ENCODE measurements around the gene MRPS18A.

Gene MRPS18A

DNA sequence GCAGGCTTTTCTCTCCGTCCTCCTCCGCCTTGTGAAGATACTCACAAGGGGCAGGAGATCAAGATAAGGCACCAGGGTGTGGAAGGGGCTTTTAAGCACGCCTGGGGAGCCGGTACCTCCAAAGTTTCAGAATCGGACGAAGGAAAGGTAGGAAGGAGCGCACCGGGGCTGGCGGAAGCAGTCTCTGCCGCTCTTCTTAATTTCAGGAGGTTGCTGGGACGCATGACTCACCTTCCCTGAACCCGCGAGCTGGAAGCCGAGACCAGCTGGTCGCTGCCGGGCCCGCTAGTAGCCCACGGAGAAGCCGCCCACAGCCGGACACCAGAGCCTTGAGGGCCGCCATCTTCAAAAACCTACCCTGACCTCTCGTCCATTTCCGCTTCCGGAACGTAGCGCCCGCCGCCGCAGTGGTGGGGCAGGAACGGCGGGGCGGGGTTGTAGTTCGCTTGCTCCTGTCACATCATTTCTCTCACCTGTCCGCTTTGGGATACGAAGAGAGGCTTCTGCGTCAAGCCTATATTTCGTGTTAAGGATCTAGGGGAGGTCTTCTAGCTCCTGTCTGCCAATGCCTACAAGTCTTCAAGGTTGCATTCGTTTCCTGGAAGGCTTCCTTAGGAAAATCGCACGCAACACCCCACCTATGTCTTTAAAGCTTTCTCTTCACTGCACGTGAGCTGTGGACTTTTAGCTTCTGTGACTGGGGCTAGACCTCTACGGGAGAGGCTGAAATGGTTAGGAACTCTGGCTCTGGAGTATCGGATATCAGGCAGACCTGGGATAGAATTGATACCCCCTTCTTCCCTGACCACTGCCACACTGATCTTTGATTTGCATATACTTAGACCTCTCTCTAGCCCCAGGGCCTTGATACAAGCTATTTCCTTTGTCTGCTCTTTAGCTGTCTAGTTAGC is at the start of gene MRPS18A:
TSS of gene MRPS18A (minus strand) at position 355 of the 911 bp plus-strand sequence. CDS start at position 343, 12 bp downstream.
- DNase-seq, result peak; percentile 79

- DNase-seq, result no peak
These were observed 49.3 kb upstream of the MRPS18A start for GRCh38 chr6:43736844-43737243.

GRCh38 chr6:43736211-43736786 is 48.7 kb upstream of the MRPS18A start:
- no peak for DNase-seq

- no peak for DNase-seq
These were observed 48.1 kb upstream of the MRPS18A start for GRCh38 chr6:43735642-43736199.

GRCh38 chr6:43734294-43734665 is 46.7 kb upstream of the MRPS18A start:
- no peak for DNase-seq

DNA sequence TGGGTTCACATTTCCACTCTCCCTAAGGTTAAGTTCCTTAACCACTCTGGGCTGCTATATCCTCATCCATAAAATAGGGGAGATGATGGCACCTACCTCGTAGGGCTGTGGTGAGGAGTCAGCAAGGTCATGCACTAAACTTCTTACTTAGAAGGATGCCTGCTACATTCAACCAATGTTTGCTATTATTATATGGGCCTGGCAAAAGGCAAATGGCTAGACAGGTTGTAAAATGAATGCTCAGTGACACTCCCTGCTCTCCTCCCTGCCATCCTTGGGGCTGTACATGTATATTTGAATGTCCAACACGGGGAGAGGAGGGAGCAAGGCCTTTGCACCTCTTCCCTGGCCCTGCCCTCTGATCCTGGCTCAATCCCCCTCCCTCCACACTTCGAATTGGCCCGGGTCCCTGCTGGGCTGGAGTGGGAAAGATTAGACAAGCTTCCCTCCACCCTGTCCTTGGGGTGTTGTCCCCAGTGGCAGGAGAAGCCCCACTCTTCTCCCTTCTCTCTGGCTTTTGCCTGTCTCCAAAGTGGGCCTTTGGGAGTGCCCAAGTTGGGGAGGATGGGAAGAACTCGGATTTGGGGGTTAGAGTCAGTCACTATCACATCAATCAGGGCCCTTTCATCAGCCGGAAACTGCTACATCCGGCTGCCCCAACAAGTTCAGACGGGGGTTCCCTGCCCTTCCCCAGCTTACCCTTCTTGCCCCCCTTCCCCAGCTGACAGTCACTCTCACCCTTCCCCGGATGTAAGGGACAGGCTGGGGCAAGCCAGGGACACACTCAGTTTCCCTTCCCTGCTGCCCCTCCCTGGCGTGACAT is 46.1 kb upstream of the MRPS18A start:
- peak; percentile 56 for DNase-seq

- DNase-seq, result no peak
These were observed 43.0 kb upstream of the MRPS18A start for GRCh38 chr6:43730634-43731033.

DNA sequence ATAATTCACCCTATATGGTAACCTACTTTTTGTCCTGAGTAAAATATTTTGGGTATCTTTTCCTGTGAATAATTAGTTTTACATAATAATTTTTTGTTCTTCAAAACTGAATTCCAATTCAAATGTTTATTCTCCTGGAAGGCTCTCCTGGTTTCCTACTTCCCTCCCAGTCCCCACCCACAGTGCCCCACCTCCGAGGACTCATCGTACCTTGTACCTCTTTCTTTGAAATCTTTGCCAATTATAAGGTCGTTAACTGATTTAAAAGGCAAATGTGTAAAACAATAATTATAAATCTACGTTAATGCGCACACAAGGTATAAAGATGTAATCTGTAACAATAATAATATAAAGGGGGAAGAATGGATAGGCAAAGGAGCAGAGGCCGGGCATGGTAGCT is 41.9 kb upstream of the MRPS18A start:
- no peak for DNase-seq

DNA sequence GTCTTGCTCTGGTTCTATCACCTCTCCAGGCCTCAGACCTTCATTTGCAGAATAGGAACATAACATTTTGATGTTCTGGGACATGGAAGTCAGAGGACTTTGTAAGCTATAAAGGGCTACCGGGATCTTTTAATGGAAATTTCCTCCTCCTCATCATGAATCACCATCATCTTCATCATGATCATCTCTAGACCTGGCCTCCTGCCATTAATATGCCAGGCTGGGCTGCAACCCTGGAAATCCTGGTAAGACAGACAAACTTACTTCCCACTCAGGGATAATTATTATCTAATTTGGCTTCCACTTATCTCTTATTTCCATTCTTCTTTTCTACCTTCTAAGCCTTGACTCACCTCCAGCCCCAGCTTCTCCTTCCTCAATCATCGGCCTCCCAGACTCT is 41.0 kb upstream of the MRPS18A start:
- no peak for DNase-seq

DNA sequence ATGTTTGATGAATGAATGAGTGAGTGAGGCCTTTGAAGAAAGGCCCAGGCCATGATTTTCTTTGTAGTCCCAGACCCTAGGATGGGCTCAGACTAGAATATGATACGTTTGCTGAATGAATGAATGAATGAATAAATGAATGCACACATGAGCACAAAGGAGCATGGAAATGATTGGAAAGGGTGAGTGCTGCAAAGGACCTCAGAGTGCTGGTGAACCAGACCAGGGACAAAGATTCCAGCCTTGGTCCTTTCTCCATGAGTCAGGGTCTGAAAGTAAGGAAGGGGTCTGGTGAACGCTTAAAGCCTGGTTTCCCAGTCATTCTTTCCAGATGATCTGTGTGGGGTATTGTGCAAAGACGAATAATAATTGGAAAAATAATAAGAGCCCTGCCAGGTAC is 40.0 kb upstream of the MRPS18A start:
- DNase-seq, result no peak

GRCh38 chr6:43725643-43726580 is 38.3 kb upstream of the MRPS18A start:
- DNase-seq, result no peak

DNA sequence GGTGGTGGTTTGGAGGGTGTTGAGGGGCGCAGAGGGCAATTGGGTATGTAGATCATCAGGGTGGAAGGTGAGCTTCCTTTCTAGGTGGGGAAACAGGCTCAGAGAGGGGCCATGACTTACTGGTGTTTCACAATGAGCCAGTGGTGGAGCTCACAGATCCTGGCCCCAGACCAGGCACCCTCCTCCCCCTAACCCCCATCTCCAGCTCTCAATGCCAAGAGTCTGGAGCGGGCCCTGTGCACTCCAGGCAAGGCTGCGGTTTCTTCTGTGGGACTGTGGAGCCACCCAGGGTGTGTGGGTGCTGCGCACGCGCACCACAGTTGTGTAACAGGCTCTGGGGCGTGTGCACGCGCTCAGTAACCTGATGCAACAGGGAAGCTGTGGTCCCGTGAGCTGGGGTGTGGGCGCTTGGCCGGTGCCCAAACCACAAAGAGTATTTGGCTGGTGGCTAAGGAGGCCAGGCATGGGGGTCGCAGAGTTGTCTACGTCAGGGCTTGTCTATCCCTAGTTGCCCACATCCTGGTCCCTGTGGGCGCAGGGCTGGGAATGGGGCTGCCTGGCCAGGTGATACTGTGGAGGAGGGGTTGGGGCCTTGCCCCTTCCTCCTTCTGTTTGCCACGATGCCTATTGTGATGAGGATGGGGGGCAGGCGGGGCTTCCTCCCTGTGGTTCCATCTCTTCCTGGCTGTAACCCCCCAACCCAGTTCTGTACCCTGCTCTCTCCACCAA is 37.5 kb upstream of the MRPS18A start:
- peak; percentile 71 for DNase-seq

DNA sequence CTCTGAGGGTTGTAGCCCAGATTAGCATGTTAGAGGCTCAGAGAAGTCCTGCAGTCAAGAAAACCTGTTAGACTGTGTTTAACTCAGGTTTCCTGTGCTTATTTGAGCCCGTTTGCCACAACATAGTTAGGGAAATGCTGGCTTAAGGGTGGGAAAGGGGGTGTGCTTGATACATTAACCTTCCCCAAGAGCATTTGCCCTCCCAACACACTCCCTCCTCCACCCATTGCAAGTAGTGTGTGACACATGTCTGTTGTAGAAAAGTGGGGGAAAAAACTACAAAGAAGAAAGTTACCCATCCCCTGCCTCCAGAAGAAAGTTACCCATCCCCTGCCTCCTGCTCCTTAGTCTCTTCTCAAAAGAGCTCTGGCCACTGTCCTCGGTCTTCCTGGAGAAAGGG is 36.8 kb upstream of the MRPS18A start:
- no peak for DNase-seq

DNA sequence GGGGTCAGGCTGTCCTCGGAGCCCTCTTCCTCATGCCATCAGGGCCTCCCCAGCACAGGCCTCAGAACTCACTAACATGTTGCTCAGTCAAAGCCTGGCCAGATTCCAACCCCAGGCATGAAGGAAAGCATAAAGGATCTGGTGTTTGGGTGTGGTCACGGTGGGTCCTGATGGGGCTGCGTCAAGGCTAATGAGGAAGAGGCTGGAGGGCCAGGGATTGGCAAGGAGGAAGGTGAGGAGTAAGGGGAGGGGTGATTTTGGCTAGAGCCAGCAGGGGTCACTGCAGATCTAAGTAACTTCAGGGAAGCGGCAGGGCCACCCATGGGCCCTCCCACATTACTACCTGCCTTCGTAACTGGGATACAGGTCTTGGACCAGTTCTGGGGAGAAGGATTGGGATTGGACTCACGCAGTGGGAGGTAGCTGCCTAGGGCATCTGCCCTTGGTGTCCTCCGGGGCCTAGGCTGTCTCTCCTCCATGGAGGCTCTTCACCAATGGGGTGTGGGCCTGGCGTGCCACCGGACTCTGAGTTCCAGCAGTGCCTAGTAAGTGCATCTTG is 36.2 kb upstream of the MRPS18A start:
- DNase-seq, result peak; percentile 69

DNA sequence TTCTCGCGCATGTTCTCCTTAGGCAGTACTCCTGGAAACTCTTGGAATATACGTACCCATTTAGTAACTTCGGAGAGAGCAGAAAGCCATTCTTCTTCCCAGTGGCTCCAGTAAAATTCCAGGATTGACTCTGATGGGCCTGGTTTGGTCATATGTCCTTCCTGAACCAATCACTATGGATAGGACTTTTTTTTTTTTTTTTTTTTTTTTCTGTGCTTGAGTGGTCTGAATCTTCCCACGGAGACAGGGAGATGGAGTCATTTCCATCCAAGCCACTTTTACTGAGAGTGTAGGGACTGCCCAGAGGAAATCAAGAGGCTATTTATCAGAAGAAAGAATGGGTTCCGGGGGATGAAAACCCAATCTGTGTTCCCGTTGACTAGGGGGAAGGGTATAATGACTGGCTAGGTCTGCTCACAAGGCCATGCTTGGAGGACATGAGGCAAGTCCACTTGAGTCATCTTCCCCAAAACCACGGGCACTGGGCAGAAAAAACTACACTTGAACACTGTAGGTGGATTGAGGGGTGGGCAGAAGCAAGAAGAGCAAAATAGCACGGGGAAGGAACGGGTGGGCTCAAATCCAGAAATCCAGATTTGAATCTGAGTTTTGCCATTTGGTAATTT is 35.4 kb upstream of the MRPS18A start:
- DNase-seq, result no peak

DNA sequence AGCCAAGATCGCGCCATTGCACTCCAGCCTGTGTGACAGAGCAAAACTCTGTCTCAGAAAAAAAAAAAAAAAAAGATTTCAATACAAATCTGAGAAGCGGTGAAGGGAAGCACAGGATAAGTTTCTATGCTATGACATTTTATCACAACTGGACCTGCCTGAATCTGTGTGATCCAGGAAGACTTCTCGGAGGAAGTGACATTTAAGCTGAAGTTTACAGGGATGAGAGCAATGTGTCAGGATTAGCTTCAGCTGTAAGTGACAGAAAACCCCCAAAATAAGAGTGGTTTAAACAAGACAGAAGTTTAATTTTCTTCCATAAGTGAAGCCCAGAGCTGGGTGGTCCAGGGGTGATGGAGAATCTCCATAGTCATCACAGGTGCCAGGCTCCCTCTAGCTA is 33.4 kb upstream of the MRPS18A start:
- no peak for DNase-seq

- no peak for DNase-seq
These were observed 31.9 kb upstream of the MRPS18A start for GRCh38 chr6:43719511-43719910.

DNA sequence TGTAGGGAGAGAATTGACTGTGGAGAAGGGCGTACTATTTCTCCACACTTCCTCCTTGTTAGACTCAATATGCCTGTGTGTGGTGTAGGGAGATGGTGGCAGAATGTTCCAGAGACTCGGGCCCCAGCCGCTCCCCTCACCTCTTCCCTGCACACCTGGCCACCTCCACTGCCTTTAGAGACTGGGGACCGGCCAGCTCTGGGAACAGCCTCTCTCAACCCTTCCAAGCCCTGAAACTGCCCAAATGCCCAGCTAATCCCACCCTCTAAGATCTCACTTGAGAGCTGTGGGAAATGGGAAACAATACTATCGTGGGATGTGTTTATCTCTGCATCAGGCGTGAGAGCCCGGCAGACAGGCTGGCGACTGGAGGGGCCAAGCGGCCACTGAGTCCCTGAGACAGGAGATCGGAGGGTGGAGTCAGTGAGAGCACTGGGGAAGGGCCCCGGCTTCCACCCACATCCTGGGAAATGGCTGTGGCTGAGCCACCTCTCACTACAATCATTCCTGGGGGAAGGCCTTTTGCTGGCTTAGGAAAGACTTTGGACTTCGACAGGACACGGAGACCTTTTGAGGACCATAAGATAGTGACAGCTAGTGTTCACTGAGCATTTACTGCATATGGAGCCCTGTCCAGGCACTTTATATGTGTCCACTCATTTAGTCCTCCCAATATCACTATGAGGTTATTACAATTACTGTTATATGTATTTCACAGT is 31.0 kb upstream of the MRPS18A start:
- DNase-seq, result no peak

DNA sequence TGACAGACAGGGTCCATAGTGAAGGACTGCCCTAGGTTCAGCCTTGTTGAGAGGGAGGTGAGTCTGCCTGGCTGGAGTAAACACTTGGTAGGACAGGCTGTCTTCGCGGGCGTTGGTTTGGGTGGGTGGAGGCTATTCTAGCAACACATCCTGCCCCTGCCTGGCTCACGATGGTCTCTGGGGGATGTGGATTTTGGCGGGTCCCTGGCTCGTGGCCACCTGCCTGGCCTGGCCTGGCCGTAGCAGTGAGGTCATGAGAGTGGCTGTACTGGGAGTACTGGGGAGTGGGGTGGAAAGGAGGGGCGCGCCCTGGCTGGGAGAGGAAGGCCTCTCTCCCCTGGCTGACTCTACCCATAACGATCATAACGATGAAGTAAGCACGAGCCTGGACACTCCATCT is 30.2 kb upstream of the MRPS18A start:
- no peak for DNase-seq

GRCh38 chr6:43717389-43717788 is 29.8 kb upstream of the MRPS18A start:
- no peak for DNase-seq

Data from CD4-positive, alpha-beta T cell treated with Interleukin-10 for 1 hour (primary cell).